ENCODE measurements around the gene GAL3ST2.

GAL3ST2 gene

DNA sequence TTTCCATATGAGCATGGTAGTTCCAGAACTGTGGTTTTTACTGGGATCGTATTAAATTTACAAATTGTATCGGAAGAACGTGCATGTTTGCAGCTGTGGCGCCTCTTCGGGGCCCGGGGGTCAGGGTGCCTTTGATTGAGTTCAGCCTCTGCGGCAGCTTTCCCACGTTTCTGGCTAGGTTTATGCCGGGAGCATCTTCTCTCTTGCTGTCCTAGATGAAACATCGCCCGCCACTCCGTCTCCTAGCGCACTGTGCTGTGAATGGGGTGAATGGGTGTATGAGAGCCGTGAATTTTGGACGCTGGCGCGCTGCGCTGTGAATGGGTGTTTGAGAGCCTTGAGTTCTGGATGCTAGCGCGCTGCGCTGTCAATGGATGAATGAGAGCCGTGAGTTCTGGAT lies 69.8 kb downstream of the GAL3ST2 start:
- no peak for DNase-seq (ENCODE audit: low read depth)

DNA sequence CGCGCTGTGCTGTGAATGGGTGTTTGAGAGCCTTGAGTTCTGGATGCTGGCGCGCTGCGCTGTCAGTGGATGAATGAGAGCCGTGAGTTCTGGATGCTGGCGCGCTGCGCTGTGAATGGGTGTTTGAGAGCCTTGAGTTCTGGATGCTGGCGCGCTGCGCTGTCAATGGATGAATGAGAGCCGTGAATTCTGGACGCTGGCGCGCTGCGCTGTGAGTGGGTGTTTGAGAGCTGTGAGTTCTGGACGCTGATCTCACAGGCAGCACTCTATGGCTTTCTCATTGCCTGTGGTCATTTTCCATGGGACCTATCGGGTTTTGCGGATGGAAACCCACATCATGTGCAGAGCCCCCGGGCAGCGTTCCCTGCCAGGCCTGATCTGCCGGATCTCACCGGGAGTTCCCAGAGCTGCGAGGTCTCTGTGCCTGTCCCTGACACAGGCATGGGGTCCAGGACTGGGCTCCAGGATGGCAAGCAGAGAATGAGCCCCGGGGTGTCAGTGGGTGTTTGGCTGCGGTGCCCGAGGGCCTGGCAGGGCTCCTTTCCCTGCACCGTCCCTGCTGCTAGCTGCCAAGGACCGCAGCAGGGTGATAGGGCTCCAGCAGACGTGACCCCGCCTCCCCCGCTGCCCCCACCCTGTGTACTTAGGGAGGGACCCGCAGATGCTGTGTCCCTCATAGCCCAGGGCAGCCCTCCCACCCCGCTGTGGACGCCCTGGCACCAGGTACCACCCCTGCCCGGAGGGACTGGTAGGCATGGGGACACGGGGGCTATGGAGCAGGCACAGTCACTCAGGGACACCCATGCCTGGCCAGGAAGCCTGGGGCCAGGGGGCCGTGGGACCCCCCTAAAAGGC lies 72.4 kb downstream of the GAL3ST2 start:
- DNase-seq (ENCODE audit: low read depth) = no peak

DNA sequence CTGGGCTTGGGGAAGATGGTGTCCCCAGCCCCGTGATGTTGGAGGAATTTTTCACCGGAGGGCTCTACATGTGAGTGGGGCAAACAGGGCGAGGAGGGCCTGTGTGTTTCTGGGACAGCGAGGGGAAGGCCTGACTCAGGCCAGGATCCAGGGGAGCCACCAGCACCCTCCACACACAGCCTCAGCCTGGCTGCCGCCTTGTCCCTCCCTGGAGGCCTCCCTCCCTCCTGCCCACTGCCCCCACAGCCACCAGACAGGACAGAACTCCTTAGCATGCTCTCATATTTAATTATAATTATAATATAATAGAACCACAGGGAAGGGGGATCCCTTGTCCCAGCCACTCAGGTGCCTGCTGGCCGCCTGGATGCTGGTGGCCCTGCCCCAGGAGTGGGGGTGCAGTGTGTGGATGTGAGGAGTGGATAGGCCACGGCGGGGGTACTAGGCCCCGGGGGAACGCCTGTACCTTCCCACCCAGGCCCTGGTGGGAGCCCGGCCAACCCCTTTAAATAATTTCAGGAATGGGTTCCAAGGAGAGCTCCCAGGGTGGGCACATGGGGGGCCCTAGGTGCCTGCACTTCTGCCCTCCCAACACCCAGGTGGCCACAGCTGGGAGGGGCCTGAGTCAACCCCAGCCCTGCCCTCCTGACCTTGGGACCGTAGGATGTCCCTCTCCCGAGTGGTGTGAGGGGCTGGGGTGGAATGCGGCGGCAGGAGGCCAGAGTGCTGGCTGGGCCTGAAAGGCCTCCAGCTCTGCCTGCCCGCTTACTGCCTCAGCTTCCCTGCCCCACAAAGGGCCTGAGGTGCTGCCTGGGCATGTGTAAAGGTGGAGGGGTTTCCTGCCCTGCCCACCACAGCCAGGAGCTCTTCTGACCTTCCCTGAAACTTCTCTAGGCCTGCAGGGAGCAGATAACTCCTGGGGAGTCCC lies 73.3 kb downstream of the GAL3ST2 start:
- no peak for DNase-seq (ENCODE audit: low read depth)

DNA sequence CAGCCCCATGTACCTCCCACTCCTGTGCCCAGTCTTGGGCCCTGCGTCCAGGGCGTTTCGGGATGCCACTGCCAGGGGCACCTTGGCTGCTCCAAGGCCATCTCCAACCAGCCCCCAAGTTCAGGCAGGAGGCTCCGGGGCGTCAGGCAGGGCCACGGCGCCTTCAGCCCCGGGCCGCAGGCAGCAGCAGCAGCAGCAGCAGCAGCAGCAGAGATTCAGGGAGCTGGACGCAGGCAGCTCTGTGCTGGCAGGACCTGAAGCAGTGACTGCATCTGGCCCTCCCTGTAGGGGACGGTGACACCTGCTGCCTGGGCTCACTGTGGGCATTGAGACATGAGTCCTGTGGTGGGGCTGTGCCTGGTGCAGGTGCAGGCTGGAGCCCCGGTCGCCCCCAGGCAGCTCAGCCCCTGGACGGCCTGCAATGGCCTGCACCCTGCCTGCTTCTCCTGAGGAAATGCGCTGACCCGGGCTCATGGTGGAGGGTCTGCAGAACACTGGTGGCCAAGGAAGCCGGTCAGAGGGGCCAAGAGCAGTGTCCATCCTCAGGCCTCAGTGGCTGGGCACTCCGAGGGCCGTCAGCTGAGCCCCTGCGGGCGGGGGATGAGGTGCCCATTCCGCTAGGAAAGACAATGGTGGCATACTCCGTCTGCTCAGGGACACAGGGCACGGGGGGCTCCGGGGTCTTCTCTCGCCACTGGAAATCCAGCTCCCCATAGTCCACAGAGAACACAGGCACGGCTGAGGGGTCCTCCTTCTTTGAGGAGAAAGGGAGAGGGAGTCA lies 74.1 kb downstream of the GAL3ST2 start:
- DNase-seq (ENCODE audit: low read depth) = no peak

DNA sequence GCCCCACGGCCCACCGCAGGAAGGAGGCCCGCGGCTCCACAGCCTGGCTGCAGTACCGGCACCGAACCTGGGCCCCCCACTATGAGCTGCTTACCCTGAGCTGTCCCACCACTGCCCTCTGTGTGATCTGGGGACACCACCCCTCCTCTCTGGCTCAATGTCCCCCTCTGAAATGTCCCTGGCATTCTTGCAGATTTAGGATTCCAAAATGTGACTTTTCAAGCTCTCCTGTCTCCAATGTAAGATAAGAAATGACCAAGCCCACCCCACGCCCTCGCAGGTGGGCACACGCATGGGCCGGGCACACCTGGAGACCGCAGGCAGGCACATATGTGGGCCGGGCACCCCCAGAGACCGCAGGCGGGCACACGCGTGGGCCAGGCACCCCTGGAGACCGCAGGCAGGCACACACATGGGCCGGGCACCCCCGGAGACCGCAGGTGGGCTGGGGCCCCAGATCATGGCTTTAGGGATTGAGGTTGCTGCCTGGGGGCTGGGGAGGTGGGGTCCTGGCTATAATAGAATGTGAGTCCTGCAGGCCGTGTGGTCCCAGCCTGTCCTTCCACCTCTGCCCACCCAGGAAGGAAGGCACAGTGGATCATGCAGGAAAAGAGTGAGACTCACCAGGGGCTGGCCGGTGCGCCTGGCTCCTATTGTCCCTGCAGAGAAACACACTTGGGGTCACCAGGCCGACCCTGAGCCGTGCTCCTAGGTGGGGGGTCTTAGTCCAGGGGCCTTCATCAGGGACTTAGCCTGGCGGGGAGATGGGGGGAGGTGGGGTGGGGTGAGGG lies 74.9 kb downstream of the GAL3ST2 start:
- no peak for DNase-seq (ENCODE audit: low read depth)

DNA sequence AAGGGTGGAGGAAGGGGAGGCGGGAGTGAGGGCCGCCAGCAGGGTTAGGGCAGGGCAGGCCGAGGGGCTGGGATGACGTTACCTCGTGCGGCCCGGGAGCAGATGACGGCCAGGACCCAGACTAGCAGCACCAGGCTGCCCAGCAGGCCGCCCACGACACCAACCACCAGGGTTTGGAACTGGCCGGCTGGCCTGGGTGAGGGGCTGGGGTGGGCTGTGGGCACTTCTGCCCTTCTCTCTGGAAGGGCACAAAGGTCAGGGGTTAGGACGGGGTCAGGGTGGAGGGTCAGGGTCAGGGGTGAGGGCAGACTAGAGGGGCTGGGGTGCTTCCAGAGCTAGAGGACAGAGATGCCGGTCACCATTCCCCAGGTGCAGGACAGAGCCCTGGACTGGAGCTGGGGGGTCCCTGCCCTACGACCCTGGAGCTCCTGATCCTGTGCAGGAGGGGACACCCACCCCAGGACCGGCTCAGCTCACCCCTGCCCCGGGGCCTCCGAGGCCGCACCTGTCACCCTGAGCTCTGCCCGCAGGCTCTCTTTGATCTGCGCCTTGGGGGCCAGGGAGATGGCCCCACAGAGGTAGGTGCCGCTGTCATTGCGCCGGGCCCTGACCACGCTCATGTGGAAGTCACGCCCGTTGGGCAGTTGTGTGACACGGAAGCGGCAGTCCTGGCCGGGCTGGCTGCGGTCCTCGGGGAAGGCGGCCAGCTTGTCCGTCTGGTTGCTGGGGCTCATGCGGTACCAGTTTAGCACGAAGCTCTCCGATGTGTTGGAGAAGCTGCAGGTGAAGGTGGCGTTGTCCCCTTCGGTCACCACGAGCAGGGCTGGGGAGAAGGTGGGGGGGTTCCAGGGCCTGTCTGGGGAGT lies 75.7 kb downstream of the GAL3ST2 start:
- no peak for DNase-seq (ENCODE audit: low read depth)

DNA sequence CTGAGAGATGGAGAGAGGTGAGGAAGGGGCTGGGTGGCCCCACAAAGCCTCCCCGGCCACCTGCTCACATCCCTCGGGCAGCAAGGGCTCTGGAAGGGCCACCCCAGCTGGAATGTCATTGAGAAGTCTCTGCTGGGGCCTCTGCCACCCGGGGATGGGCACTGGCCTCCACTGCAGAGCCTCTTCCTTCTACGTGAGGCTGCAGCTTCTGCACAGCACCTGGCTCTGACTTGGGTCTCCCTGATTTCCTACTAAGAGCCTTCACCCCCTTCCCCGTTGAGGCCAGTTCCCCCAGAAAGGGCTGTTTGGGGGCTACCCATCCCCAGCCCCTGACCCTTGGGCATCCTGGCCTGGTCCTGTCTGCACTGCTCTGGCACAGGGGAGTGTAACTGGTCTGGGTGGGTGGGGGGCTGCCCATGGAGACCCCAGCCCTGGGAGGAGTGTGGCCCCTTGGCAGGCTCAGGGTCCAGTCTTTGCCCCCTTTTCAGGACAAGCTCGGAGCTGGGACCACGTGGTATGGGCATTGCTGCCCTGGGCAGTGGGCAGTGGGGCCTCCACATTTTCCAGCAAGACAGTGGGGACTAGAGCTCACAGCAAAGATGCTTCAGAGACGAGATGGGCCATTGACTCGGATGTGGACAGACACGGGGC lies 76.5 kb downstream of the GAL3ST2 start:
- no peak for DNase-seq (ENCODE audit: low read depth)
